ENCODE data around the gene PLCXD1.
"Not testable (repeated sequence)": the region's sequence is repeated elsewhere in the genome, so short reads cannot be mapped to it uniquely, and the experiment has no call there.

Gene PLCXD1

DNA sequence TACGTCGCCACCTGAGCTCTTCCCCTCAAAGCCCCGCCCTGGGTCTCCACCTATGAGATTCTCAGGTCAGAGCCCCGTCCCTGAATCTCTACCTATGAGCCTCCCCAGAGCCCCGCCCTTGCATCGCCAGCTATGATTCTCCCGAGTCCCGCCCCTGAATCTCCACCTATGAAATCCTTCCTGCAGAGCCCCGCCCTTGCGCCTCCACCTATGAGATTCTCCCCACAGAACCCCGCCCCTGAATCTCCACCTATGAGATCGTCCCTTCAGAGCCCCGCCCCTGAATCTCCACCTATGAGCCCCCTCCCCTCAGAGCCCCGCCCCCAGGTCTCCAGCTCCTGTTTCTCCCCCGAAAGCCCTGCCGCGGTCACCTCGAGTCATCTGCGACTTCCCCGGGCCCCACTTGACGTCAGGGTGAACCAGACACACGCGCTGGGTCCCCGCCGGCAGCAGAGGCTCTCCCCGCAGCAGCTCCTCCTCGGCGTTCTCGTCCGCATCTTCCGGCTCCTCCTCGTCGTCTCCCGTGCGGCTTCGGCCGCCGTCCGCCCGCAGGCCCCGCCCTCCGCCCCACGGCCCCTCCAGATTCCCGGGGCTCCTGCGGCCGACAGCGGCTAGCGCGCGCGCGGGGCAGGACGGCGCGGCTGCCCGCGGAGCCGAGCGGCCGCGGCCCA is 37.0 kb downstream of the PLCXD1 start:
- no peak for DNase-seq

DNA sequence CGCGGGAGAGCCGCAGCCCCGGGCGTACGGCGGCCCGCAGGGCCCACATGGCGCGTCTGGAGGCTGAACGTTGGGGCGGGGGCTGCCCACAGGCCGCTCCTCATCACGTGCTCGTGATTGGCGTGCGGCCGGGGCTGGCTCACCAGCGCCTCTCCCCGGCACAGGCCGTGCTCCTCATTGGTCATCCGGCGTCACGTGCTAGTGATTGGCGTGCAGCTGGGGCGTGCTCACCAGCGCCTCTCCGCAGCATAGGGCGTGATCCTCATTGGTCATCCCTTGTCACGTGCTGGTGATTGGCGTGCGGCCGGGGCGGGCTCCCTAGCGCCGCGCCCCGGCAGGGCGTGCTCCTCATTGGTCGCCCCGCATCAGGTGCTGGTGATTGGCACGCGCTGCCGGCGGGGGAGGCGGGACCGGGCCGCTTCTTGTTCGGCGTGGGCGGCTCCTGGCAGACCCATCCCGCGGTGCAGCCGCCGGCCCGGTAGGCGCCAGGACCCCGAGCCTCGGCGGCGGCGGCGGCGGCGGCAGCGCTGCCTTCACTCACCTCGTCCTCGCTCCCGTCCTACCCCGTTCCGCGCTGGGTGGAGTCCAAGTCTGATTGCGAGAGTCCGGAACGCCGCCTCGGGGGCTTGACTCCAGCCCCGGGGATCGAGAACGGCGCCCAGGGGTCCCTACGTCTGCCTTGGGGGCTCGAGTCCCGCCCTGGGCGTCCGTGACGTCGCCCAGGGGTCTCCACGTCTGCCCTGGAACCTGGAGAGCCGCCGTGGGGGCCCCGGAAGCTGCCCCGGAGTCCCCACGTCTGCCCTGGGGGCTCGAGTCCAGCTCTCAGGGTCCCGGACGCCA is 37.8 kb downstream of the PLCXD1 start, which contains the start of gene GTPBP6:
TSS of gene GTPBP6 (minus strand) at position 58 of the 840 bp plus-strand sequence. CDS start at position 49, 9 bp downstream.
- DNase-seq, result no peak

GRCh38 chrX:319579-320125 is 38.5 kb downstream of the PLCXD1 start:
- no peak for DNase-seq

DNA sequence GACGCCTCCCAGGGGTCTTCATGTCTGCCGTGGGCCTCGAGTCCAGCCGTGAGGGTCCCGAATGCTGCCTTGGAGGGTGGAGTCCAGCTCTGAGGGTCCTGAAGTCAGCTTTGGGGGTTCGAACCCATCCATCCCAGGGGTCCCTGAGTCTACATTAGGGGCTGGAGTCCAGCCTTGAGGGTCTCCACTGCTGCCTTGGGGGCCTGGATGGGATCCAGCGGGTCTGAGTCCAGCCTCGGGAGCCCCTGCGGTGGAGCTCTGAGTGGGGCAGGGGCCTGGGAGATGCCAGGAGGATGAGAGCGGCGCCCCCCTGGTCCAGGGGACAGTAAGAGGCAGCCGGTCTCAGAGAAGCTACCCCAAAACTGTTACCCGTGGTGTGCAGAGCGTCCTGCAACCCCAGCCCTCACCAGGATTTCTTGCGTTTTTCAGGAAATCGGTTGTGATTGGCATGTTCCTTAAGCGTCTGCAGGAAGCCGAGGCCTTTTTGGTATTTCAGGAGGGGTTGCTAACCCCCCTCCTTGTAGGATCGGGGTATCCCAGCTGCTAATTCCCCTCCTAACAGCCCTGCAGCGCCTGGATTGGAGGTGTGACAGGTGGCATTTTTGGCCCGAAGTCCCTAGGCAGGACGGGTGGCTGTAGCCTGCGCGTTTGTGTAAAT is 39.1 kb downstream of the PLCXD1 start:
- no peak for DNase-seq

- no peak for DNase-seq
Observed at GRCh38 chrX:323721-324628, 42.8 kb downstream of the PLCXD1 start.

DNA sequence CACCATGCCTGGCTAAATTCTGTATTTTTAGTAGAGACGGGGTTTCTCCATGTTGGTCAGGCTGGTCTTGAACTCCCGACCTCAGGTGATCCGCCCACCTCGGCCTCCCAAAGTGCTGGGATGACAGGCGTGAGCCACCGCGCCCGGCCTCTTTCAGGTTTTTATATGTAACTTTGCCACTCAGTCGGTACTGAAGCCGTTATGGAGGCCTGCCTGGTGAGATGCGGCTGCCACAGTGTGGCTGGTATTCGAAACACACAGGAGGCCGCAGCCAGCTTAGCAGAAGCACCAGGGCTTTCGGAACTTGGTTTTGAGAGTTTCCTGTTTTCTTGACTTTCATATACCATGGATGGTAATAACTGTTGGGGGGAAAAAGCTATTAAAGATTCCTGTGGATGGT is 43.5 kb downstream of the PLCXD1 start:
- not testable (repeated sequence) for DNase-seq

DNA sequence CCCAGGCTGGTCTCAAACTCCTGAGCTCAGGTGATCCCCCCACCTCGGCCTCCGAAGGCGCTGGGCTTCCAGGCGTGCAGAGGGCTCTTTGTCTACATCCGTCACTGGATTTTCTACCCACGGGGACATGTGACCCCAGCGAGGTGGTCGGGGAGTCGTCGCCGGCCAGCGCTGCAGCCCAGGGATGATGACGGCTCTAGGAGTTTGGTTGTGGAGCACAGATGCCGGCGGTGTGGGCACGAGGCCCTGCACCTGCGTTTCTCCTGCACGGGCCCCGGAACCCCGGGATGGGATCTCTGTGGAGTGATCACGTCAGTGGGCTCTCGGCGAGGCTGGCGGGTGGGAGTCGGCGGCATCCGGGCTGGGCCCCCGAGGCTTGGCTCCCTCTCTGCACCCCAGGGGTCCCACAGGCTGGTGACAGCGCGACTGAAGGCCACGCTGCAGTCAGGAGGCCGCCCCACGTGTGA is 46.5 kb downstream of the PLCXD1 start:
- DNase-seq, result no peak

- DNase-seq, result no peak
Observed at GRCh38 chrX:329291-329910, 48.2 kb downstream of the PLCXD1 start.

DNA sequence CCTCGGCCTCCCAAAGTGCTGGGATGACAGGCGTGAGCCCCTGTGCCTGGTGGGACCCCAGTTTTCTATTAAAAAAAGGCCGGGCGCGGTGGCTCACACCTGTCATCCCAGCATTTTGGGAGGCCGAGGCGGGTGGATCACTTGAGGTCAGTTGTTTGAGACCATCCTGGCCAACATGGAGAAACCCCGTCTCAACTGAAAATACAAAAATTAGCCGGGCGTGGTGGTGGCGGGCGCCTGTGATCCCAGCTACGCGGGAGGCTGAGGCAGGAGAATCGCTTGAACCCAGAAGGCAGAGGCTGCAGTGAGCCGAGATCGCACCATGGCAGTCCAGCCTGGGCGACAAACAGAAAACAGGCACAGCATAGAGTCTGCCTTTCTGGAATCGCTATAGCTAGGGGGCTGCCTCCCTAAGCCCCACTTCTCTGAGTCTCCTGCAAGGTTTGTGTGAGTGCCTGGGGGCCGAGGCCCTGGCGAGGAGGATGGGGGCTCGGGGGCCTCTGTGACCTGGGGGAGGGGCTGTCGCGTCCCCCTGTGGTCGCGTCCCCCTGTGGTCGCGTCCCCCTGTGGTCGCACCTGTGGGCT is 49.1 kb downstream of the PLCXD1 start:
- DNase-seq, result not testable (repeated sequence)

- DNase-seq, result no peak
Observed at GRCh38 chrX:330726-331150, 49.6 kb downstream of the PLCXD1 start.

DNA sequence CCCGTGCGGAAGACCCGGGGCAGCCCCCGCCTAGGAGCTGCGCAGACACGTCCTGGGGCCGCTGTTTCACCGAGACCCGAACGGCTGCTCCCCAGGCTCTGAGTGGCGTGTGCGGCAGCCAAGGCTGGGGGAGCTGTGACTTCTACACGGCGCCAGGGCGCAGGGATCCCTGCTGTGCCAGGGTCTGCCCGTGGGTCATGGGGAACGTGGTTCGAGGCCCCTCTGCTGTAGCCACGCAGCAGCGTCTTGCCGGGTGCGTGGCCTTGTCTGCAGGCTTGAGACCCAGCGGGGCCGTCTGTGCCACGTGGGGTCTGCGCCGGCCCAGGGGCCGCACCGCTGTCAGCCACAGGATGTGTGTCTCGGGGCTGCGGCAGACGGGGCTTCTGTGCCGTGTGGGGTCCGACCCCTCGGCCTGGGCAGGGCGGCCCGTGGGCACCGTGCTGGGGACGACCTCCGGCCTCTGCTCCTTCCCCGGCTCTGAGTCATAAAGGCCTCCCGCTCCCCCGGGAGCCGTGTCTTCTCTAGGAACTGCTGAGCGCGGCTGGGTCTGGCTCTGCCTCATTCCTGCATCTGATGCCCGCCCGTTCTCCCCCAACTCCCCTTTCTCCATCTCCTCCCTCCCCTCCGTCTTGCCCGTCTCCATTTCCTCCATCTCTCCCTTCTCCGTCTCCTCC is 50.1 kb downstream of the PLCXD1 start:
- no peak for DNase-seq

GRCh38 chrX:331825-332495 is 50.8 kb downstream of the PLCXD1 start:
- DNase-seq, result no peak

- DNase-seq, result no peak
Observed at GRCh38 chrX:332496-332860, 51.3 kb downstream of the PLCXD1 start.

DNA sequence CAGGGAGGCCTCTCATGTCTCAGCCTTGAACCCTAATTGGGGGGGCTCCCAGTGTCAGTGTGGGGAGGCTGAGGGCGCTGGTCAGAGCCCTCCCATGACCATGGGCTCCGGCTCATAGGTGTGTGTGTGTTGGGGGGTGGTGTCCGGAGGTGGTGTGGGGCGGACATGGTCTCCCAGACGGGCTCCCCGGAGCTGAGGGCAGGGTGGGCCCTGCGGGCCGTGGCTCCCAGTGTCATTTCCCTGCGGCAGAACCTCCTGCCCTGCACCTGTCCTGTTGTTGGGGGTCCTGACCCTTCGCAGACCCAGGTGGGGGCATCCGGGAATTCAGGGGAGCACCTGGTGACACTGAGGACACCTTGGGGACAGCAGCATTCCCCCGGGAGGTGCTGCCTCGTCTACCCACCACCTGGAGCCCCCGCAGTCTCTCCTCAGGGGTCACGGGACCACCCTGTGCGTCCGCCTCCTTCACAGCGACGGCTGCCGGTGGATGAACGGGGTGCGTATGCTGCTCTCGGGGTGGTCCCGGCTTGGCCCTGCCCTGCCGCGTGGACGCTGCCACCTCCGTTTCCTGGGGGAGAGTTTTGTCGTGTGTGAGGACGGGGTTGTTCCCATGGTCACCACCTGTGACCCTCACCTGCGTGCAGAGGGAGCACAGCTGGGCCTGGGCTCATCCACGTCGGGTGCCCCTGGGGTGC is 51.9 kb downstream of the PLCXD1 start:
- DNase-seq, result no peak

DNA sequence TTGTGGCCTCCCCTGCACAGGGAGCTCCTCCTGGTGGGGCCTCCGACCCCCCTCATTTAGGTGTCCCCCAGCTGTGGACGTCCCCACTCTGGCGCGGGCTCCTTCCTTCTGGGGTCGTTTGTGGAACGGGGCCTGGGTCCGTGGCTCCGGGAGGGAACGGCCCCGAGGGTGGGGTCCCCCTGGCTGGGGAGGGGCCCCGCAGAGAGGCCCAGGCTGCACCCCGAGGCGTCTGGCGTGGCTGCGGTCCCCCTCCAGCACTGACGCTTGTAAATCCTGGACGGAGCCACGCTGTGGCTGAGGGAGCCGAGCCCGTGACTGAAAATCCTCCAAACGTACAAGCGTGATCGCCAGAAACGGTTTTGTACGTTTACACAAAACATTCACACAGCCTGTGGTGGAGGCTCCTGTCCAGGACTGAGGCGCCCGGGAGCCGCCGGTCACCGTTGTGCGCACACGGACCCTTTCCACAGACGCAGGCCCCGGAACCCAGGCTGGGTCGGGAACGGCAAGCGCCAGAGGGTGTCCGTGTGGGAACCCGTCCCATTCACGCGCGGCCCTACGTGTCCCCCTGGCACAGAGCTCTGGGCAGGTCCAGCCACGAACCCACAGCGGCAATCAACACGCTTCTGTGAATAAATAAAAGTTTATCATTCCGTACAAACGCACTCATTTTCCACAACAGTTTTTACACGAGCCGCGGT is 52.6 kb downstream of the PLCXD1 start:
- DNase-seq, result no peak

- no peak for DNase-seq
Observed at GRCh38 chrX:334331-334891, 53.2 kb downstream of the PLCXD1 start.

DNA sequence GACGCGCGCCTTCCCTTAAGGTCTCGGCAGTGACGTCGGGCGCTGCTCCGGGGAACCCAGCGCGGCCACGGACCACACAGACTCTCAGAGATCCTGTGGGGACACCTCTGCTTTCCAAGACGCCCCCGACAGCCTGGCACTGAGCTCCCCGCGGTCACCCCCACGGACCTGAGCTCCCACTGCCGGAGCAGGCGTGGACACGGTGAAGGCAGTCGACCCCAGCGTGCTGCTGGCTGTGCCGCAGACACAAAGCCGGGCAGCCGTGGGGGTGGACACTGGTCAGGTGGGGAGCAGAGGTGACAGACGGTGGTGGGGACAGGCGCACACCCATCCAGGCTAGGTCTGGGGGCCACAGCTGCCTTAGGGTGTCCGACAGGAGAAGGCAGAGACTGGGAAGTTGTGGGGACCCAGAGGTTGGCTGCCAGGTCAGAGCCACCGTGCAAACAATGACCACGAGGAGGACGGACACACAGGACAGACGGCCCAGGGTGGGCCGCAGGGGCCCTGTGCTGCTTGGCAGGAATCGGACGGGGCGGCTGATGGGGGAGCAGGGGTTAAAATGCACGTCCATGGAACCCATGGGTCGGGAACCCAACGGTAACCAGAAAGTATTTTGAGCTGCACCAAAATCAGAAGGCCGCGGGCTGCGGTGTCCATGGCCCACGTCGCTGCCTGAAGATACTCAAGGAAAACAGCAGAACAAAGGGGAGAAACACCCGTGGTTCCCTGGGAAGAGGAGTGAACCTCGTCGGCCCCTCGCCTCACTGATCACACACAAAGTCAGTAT is 54.0 kb downstream of the PLCXD1 start:
- no peak for DNase-seq

DNA sequence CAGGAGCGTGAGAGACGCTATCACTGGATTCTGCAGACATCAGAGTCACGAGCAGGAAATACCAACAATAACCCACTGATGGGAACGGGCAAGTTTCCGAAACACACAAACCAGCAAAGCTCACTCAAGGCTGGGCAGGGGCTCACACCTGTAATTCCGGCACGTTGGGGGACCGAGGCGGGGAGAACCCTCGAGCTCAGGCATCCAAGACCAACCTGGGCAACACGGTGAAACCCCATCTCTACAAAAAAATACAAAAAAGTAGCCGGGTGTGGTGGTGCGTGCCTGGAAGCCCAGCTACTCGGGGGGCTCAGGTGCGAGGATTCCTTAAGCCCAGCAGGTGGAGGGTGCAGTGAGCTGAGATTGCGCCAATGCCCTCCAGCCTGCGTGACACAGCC is 54.6 kb downstream of the PLCXD1 start:
- DNase-seq, result no peak

Data from COR-L47 (cell line).